Kidney (tissue), 14 donors: ENCODE data around the gene ZDHHC14. TPM values are rescaled to one million over a fixed set of nuclear protein-coding genes. Genes with fewer than 3 reads are reported as not detected.

Experiments used
- DNase-seq, 5 donors: peaks; one replicate each; pipeline ENCODE4 v3.0.0-alpha.2; 2013 to 2020
- FAIRE-seq: peaks from 2 replicates; lab custom pipeline; 2012; peaks lifted over from hg19 to GRCh38; lab: Jason Lieb, UNC
- H3K27ac ChIP-seq, 2 donors: one replicate each; pipeline ENCODE4 v1.7.0; 2013; ENCODE audit warnings: low read depth in 2 of 2, low read length in 2 of 2, inconsistent platforms in 1 of 2
- H3K27me3 ChIP-seq: one replicate; pipeline ENCODE4 v1.7.1; 2013; ENCODE audit warnings: low read length, inconsistent platforms; ENCODE audit not compliant: control insufficient read depth, insufficient read depth
- H3K36me3 ChIP-seq, 3 donors: one replicate each; pipeline versions ENCODE4 v1.7.0 to v1.7.1; 2013; ENCODE audit warnings: low read length in 3 of 3, control low read depth in 1 of 3, inconsistent platforms in 1 of 3; ENCODE audit not compliant: insufficient read depth in 3 of 3, control insufficient read depth in 2 of 3
- H3K4me1 ChIP-seq, 3 donors: one replicate each; pipeline versions ENCODE4 v1.7.0 to v1.7.1; 2013; ENCODE audit warnings: low read length in 3 of 3, inconsistent platforms in 1 of 3, low read depth in 1 of 3; ENCODE audit not compliant: control insufficient read depth in 2 of 3, insufficient read depth in 2 of 3
- H3K4me3 ChIP-seq, 3 donors: one replicate each; pipeline versions ENCODE4 v1.7.0 to v1.8.1; 2013; ENCODE audit warnings: low read length in 3 of 3, control low read depth in 1 of 3, inconsistent platforms in 1 of 3
- H3K9ac ChIP-seq, 3 donors: one replicate each; pipeline versions ENCODE4 v1.7.0 to v1.7.1; 2013; ENCODE audit warnings: low read length in 3 of 3, control low read depth in 1 of 3, inconsistent platforms in 1 of 3
- H3K9me3 ChIP-seq, 3 donors: one replicate each; pipeline versions ENCODE4 v1.7.0 to v1.7.1; 2013; ENCODE audit warnings: low read length in 3 of 3, control low read depth in 1 of 3, inconsistent platforms in 1 of 3; ENCODE audit not compliant: control insufficient read depth in 2 of 3, insufficient read depth in 1 of 3
- intact Hi-C: fragments of 100-400 bp; cut with DNase I; formaldehyde crosslinking; loops from one replicate; pipeline ENCODE4 v1.11.1; 2022
- polyA plus RNA-seq: library from polyadenylated mRNA; stranded (reverse); fragments of 350-450 nt; fragmentation: Illumina TruSeq; extraction: RNeasy Lipid Tissue Mini Kit (QIAGEN cat#74804); gene quantifications from one replicate; pipeline ENCODE4 v1.2.3, GENCODE V29; 2014; ENCODE audit warnings: low read depth, low replicate concordance; ENCODE audit not compliant: insufficient read depth
- total RNA-seq: library from RNA; stranded (reverse); fragmentation: NEBNext Ultra II Directional; extraction: Animal tissue kit (Norgen Biotek cat#: 25700); gene quantifications from one replicate; pipeline ENCODE4 v1.2.1, GENCODE V29; 2021
- TF ChIP-seq, protein P1 (sequence below): IDR thresholded peaks from 3 replicates; pipeline ENCODE4 v1.5.1; 2012; ENCODE audit warnings: mild to moderate bottlenecking, moderate library complexity, borderline replicate concordance; ENCODE audit not compliant: insufficient read depth; ENCODE audit errors: extremely low read depth
- donor health status: control.
- donor health status: control.
- donor health status: control.
- donor health status: control.
- donor health status: control.
- donor health status: DM: yes; HTN: yes; CAD: no.
- donor health status: Normal renal cell carcinoma (clear cell type).

ZDHHC14 gene
- total and polyA plus RNA-seq, 2 donors from 2014 or later = 13.5 to 26.7 TPM

DNA sequence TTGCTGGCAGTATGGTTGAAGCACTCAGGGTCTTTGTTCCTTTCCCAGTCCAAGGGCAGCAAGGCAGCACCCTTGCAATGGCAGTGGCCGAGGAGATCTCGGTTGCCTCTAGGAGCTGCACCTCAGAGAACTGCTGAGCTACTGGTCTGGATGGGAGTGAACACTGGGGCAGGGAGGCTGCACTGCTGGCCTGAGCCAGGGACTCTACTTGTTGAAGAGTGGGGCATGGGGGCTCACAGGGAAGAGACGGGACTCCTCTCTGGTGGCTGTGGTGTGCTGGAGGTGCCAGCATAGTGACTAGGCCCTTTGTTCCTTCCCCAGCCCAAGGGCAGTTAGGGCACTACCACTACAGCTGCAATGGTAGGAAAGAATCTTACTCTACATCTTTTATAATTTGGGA is 203.0 kb downstream of the ZDHHC14 start:
- intact Hi-C loops = no loop called here
- Histone ChIP-seq H3K27me3 (no peaks in the 10 kb centered on the region), H3K4me3 (no peak overlapping the region), H3K9me3 (no peaks in the 10 kb centered on the region), H3K9ac (no peak overlapping the region), H3K4me1 (no peaks in the 10 kb centered on the region), H3K36me3 (no peaks in the 10 kb centered on the region), H3K27ac (no peak overlapping the region)
- no peak for FAIRE-seq
- DNase-seq = no peak
- TF ChIP-seq, protein P1, sequence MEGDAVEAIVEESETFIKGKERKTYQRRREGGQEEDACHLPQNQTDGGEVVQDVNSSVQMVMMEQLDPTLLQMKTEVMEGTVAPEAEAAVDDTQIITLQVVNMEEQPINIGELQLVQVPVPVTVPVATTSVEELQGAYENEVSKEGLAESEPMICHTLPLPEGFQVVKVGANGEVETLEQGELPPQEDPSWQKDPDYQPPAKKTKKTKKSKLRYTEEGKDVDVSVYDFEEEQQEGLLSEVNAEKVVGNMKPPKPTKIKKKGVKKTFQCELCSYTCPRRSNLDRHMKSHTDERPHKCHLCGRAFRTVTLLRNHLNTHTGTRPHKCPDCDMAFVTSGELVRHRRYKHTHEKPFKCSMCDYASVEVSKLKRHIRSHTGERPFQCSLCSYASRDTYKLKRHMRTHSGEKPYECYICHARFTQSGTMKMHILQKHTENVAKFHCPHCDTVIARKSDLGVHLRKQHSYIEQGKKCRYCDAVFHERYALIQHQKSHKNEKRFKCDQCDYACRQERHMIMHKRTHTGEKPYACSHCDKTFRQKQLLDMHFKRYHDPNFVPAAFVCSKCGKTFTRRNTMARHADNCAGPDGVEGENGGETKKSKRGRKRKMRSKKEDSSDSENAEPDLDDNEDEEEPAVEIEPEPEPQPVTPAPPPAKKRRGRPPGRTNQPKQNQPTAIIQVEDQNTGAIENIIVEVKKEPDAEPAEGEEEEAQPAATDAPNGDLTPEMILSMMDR = no peak

DNA sequence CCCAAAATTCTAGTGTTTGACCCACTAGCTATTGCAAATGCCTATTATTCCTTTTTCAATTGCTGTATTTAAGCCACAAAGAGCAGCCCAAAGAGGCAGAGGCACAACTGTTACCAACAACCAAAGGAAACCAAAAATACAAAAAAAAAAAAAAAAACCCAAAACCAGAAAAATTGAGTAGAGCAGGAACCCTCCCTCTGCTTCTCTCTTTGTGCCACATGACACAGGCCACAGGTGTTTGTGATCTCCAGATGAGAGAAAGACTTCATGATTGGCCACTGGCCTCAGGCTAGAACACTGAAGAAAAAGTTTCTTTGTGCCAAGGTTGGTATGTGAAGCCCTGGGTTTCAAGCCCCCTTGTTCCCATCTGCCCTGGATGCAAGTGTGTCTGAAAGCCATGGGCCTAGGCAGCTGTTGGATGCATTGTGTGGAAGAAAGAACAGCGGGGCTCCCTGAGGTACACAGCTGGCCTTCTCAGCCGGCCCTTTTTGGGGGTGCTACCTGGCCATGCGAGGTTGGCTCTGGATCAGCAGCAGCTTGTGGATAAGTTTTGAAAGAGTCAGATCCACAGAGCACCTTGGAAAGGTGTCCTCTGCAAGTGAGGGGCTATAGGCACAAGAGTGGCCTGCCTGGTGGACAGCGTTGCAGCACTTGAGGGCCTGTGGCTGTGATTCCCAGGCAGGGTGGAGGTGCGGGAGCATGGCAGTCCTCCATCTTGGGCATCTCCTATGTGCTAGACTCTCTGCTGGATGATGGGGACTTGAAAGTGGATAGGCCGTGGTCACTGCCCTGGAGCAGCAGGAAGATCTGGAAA is 204.5 kb downstream of the ZDHHC14 start:
- Histone ChIP-seq H3K36me3 (no peaks in the 10 kb centered on the region), H3K27ac (no peak overlapping the region), H3K9ac (no peak overlapping the region), H3K4me3 (no peak overlapping the region), H3K9me3 (no peaks in the 10 kb centered on the region), H3K27me3 (no peaks in the 10 kb centered on the region), H3K4me1 (no peaks in the 10 kb centered on the region)
- DNase-seq (no peak), FAIRE-seq (no peak)
- TF ChIP-seq, protein P1 = no peak
- intact Hi-C loops = no loop called here

DNA sequence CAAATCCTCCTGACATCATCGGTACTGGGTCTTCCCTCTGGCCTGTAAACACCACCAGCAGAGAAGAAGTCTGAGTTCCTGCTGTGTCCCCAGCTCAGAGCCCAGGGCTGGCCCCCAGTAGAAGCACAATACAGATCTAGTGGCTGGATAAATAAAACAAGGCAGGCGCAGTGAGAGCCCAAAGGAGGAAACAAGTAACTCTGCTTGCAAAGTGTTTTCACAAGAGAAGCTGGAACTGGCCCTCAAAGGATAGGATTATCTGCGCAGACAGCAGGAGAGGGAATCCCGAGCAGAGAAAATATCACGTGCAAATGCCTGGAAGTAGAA is 205.1 kb downstream of the ZDHHC14 start:
- no peak overlapping the region for H3K27ac ChIP-seq
- TF ChIP-seq, protein P1 = no peak
- FAIRE-seq = no peak
- H3K4me3 ChIP-seq = no peak overlapping the region
- no peaks in the 10 kb centered on the region for H3K36me3 ChIP-seq
- no peak for DNase-seq
- intact Hi-C loops = no loop called here
- H3K9me3 ChIP-seq = no peaks in the 10 kb centered on the region
- H3K27me3 ChIP-seq = no peaks in the 10 kb centered on the region
- no peaks in the 10 kb centered on the region for H3K4me1 ChIP-seq
- H3K9ac ChIP-seq = no peak overlapping the region
